Measurements from ENCODE around the gene TXNRD1. TPM values are rescaled to one million over a fixed set of nuclear protein-coding genes. Genes with fewer than 3 reads are reported as not detected.
"Not testable (repeated sequence)": the region's sequence is repeated elsewhere in the genome, so short reads cannot be mapped to it uniquely, and the experiment has no call there.

TXNRD1 gene
- polyA plus RNA-seq (2013, experiment 1 of 2), result 49.3 TPM
- polyA plus RNA-seq (2013, experiment 2 of 2), result 52.5 TPM

- Histone ChIP-seq H3K9me3 (ENCODE audit: control insufficient read depth, low read length) (no peaks in the 10 kb centered on the region), H3K27ac (ENCODE audit: low read depth, low read length, severe bottlenecking) (no peak within 1 kb of the TSS), H3K4me3 (ENCODE audit: extremely low read depth, insufficient read depth, low read length, poor library complexity, severe bottlenecking) (peak within 1 kb of the TSS; percentile 45), H3K36me3 (ENCODE audit: control insufficient read depth, insufficient read depth, low read length) (no peaks in the 10 kb centered on the region), H3K4me1 (ENCODE audit: control insufficient read depth, insufficient read depth, low read length, poor library complexity, severe bottlenecking) (no peaks in the 10 kb centered on the region)
- WGBS, 2 experiments (ENCODE audit: insufficient coverage in 2 of 2), result 3% methylated on average over 50 to 60 of the region's 71 CpGs
Observed at GRCh38 chr12:104215638-104216297, at the start of gene TXNRD1. Gene TXNRD1 (plus strand): TSS chr12:104215779. CDS start chr12:104215803, 24 bp downstream.

- no peaks in the 10 kb centered on the region for H3K36me3 ChIP-seq (ENCODE audit: control insufficient read depth, insufficient read depth, low read length)
- H3K27ac ChIP-seq (ENCODE audit: low read depth, low read length, severe bottlenecking), result no peak overlapping the region
- H3K9me3 ChIP-seq (ENCODE audit: control insufficient read depth, low read length), result no peaks in the 10 kb centered on the region
- no peak overlapping the region for H3K4me3 ChIP-seq (ENCODE audit: extremely low read depth, insufficient read depth, low read length, poor library complexity, severe bottlenecking)
- no peaks in the 10 kb centered on the region for H3K4me1 ChIP-seq (ENCODE audit: control insufficient read depth, insufficient read depth, low read length, poor library complexity, severe bottlenecking)
- WGBS, 2 experiments (ENCODE audit: insufficient coverage in 2 of 2), result 91 to 100% methylated on average over 1 to 2 of the region's 2 CpGs
Observed at GRCh38 chr12:104165801-104166200, 49.8 kb upstream of the TXNRD1 start.

- H3K4me3 ChIP-seq (ENCODE audit: extremely low read depth, insufficient read depth, low read length, poor library complexity, severe bottlenecking), result no peak overlapping the region
- H3K36me3 ChIP-seq (ENCODE audit: control insufficient read depth, insufficient read depth, low read length), result no peaks in the 10 kb centered on the region
- 89 to 94% methylated on average over 4 to 6 of the region's 6 CpGs for WGBS, 2 experiments (ENCODE audit: insufficient coverage in 2 of 2)
- H3K9me3 ChIP-seq (ENCODE audit: control insufficient read depth, low read length), result no peaks in the 10 kb centered on the region
- H3K4me1 ChIP-seq (ENCODE audit: control insufficient read depth, insufficient read depth, low read length, poor library complexity, severe bottlenecking), result peaks cover under 1% of the 10 kb centered on the region
- no peak overlapping the region for H3K27ac ChIP-seq (ENCODE audit: low read depth, low read length, severe bottlenecking)
Observed at GRCh38 chr12:104166465-104166864, 49.1 kb upstream of the TXNRD1 start.

GRCh38 chr12:104167519-104168458 lies 47.8 kb upstream of the TXNRD1 start:
- 95 to 100% methylated on average over 2 of the region's 5 CpGs for WGBS, 2 experiments (ENCODE audit: insufficient coverage in 2 of 2)
- H3K9me3 ChIP-seq (ENCODE audit: control insufficient read depth, low read length), result no peaks in the 10 kb centered on the region
- H3K27ac ChIP-seq (ENCODE audit: low read depth, low read length, severe bottlenecking), result no peak overlapping the region
- H3K4me1 ChIP-seq (ENCODE audit: control insufficient read depth, insufficient read depth, low read length, poor library complexity, severe bottlenecking), result peaks cover 3% of the 10 kb centered on the region
- H3K4me3 ChIP-seq (ENCODE audit: extremely low read depth, insufficient read depth, low read length, poor library complexity, severe bottlenecking), result no peak overlapping the region
- H3K36me3 ChIP-seq (ENCODE audit: control insufficient read depth, insufficient read depth, low read length), result no peaks in the 10 kb centered on the region

GRCh38 chr12:104168596-104168995 lies 47.0 kb upstream of the TXNRD1 start:
- H3K9me3 ChIP-seq (ENCODE audit: control insufficient read depth, low read length), result no peaks in the 10 kb centered on the region
- no peaks in the 10 kb centered on the region for H3K36me3 ChIP-seq (ENCODE audit: control insufficient read depth, insufficient read depth, low read length)
- peaks cover 3% of the 10 kb centered on the region for H3K4me1 ChIP-seq (ENCODE audit: control insufficient read depth, insufficient read depth, low read length, poor library complexity, severe bottlenecking)
- H3K4me3 ChIP-seq (ENCODE audit: extremely low read depth, insufficient read depth, low read length, poor library complexity, severe bottlenecking), result no peak overlapping the region
- no peak overlapping the region for H3K27ac ChIP-seq (ENCODE audit: low read depth, low read length, severe bottlenecking)
- WGBS, 2 experiments (ENCODE audit: insufficient coverage in 2 of 2), result 94% methylated on average over 3 to 4 of the region's 5 CpGs

- WGBS, 2 experiments (ENCODE audit: insufficient coverage in 2 of 2), result 93 to 95% methylated on average over 17 to 24 of the region's 28 CpGs
- H3K9me3 ChIP-seq (ENCODE audit: control insufficient read depth, low read length), result no peaks in the 10 kb centered on the region
- H3K36me3 ChIP-seq (ENCODE audit: control insufficient read depth, insufficient read depth, low read length), result no peaks in the 10 kb centered on the region
- H3K4me1 ChIP-seq (ENCODE audit: control insufficient read depth, insufficient read depth, low read length, poor library complexity, severe bottlenecking), result peaks cover 4% of the 10 kb centered on the region
- no peak overlapping the region for H3K4me3 ChIP-seq (ENCODE audit: extremely low read depth, insufficient read depth, low read length, poor library complexity, severe bottlenecking)
- H3K27ac ChIP-seq (ENCODE audit: low read depth, low read length, severe bottlenecking), result no peak overlapping the region
Observed at GRCh38 chr12:104171785-104172569, 43.6 kb upstream of the TXNRD1 start.

- H3K4me1 ChIP-seq (ENCODE audit: control insufficient read depth, insufficient read depth, low read length, poor library complexity, severe bottlenecking), result peaks cover 8% of the 10 kb centered on the region
- H3K9me3 ChIP-seq (ENCODE audit: control insufficient read depth, low read length), result no peaks in the 10 kb centered on the region
- WGBS, 2 experiments (ENCODE audit: insufficient coverage in 2 of 2), result 89 to 90% methylated on average over 4 to 6 of the region's 6 CpGs
- no peak overlapping the region for H3K4me3 ChIP-seq (ENCODE audit: extremely low read depth, insufficient read depth, low read length, poor library complexity, severe bottlenecking)
- no peaks in the 10 kb centered on the region for H3K36me3 ChIP-seq (ENCODE audit: control insufficient read depth, insufficient read depth, low read length)
- H3K27ac ChIP-seq (ENCODE audit: low read depth, low read length, severe bottlenecking), result no peak overlapping the region
Observed at GRCh38 chr12:104172570-104172947, 43.0 kb upstream of the TXNRD1 start.

- not testable (repeated sequence) for H3K4me3 ChIP-seq (ENCODE audit: extremely low read depth, insufficient read depth, low read length, poor library complexity, severe bottlenecking); H3K36me3 ChIP-seq (ENCODE audit: control insufficient read depth, insufficient read depth, low read length); H3K27ac ChIP-seq (ENCODE audit: low read depth, low read length, severe bottlenecking); H3K9me3 ChIP-seq (ENCODE audit: control insufficient read depth, low read length)
- no CpG with 5 or more reads among the region's 5 CpGs for WGBS, 2 experiments (ENCODE audit: insufficient coverage in 2 of 2)
- peaks cover 19% of the 10 kb centered on the region for H3K4me1 ChIP-seq (ENCODE audit: control insufficient read depth, insufficient read depth, low read length, poor library complexity, severe bottlenecking)
Observed at GRCh38 chr12:104173804-104174203, 41.8 kb upstream of the TXNRD1 start.

GRCh38 chr12:104175726-104176247 lies 39.8 kb upstream of the TXNRD1 start:
- Histone ChIP-seq H3K4me3 (ENCODE audit: extremely low read depth, insufficient read depth, low read length, poor library complexity, severe bottlenecking) (no peak overlapping the region), H3K4me1 (ENCODE audit: control insufficient read depth, insufficient read depth, low read length, poor library complexity, severe bottlenecking) (peaks cover 19% of the 10 kb centered on the region), H3K36me3 (ENCODE audit: control insufficient read depth, insufficient read depth, low read length) (no peaks in the 10 kb centered on the region), H3K9me3 (ENCODE audit: control insufficient read depth, low read length) (no peaks in the 10 kb centered on the region), H3K27ac (ENCODE audit: low read depth, low read length, severe bottlenecking) (no peak overlapping the region)
- WGBS, 2 experiments (ENCODE audit: insufficient coverage in 2 of 2), result 74 to 91% methylated on average over 5 to 6 of the region's 10 CpGs

GRCh38 chr12:104177336-104177662 lies 38.3 kb upstream of the TXNRD1 start:
- Histone ChIP-seq H3K27ac (ENCODE audit: low read depth, low read length, severe bottlenecking) (no peak overlapping the region), H3K4me3 (ENCODE audit: extremely low read depth, insufficient read depth, low read length, poor library complexity, severe bottlenecking) (no peak overlapping the region), H3K4me1 (ENCODE audit: control insufficient read depth, insufficient read depth, low read length, poor library complexity, severe bottlenecking) (peaks cover 15% of the 10 kb centered on the region), H3K36me3 (ENCODE audit: control insufficient read depth, insufficient read depth, low read length) (no peaks in the 10 kb centered on the region), H3K9me3 (ENCODE audit: control insufficient read depth, low read length) (no peaks in the 10 kb centered on the region)
- 86% methylated on average over 2 of the region's 2 CpGs; no CpG with 5 or more reads in 1 of the 2 experiments for WGBS, 2 experiments (ENCODE audit: insufficient coverage in 2 of 2)

All from mesodermal cell (in vitro differentiated cells).